T-cell (primary cell): Measurements from ENCODE around the gene TGFBR3. TPM values are rescaled to one million over a fixed set of nuclear protein-coding genes. Genes with fewer than 3 reads are reported as not detected.
A peak's percentile ranks its signal among the peaks of the same experiment; 100 is the strongest.

Source experiments
- ATAC-seq, 4 experiments: fragments of 200-7000 bp in 3 of 4; fragments of 150-1000 bp in 1 of 4; cut with Tn5 transposase; replicated peaks in 1 of 4; 1 replicate in 3 of 4; 2 replicates in 1 of 4; pipeline ENCODE4 v1.10.0; 2021; ENCODE audit warnings: moderate library complexity in 3 of 4, mild to moderate bottlenecking in 2 of 4, moderate number of reproducible peaks in 1 of 4
- CTCF ChIA-PET, 2 donors: fragments of 300-600 bp; sonication (Branson Sonifier 250); formaldehyde crosslinking; loops; one replicate each; lab custom pipeline; 2022; ENCODE audit warnings: antibody characterized with exemption in 2 of 2; lab: Charles Lee
- POLR2A ChIA-PET, 2 donors: fragments of 300-600 bp; sonication (Branson Sonifier 250); formaldehyde crosslinking; loops; one replicate each; lab custom pipeline; 2022; ENCODE audit warnings: antibody characterized with exemption in 2 of 2; lab: Charles Lee
- DNase-seq, 35 experiments: peaks; one replicate each; pipeline versions ENCODE4 v3.0.0 to v3.0.0-alpha.2; 2013 to 2023
- H3K27ac ChIP-seq: one replicate; pipeline ENCODE4 v1.5.1; 2013; ENCODE audit warnings: low read length
- H3K27me3 ChIP-seq, 2 experiments: replicated peaks in 1 of 2; 1 replicate in 1 of 2; 2 replicates in 1 of 2; pipeline versions ENCODE4 v1.6.1 to v1.7.0; 2013; ENCODE audit warnings: low read length in 1 of 2, mixed read lengths in 1 of 2; ENCODE audit not compliant: control insufficient read depth in 2 of 2, insufficient read depth in 2 of 2; ENCODE audit errors: extremely low read depth in 1 of 2
- H3K36me3 ChIP-seq, 2 donors: 1 replicate in 1 of 2; 2 replicates in 1 of 2; pipeline versions ENCODE4 v1.6.1 to v1.7.0; 2013; ENCODE audit warnings: low read length in 1 of 2; ENCODE audit not compliant: control insufficient read depth in 2 of 2, insufficient read depth in 1 of 2; ENCODE audit errors: extremely low read depth in 1 of 2
- H3K4me1 ChIP-seq, 2 experiments: 1 replicate in 1 of 2; 2 replicates in 1 of 2; pipeline versions ENCODE4 v1.6.1 to v1.7.0; 2013; ENCODE audit warnings: low read length in 2 of 2, mixed read lengths in 1 of 2; ENCODE audit not compliant: insufficient read depth in 2 of 2, control insufficient read depth in 1 of 2; ENCODE audit errors: extremely low read depth in 1 of 2
- H3K4me3 ChIP-seq, 2 donors: 1 replicate in 1 of 2; 2 replicates in 1 of 2; pipeline versions ENCODE4 v1.5.1 to v1.7.0; 2013; ENCODE audit warnings: mild to moderate bottlenecking in 2 of 2, low read length in 1 of 2, moderate library complexity in 1 of 2; ENCODE audit not compliant: control insufficient read depth in 1 of 2; ENCODE audit errors: extremely low read depth in 1 of 2
- H3K9me3 ChIP-seq: 2 replicates; pipeline ENCODE4 v1.7.0; 2013
- H3K27ac Mint-ChIP-seq, 2 donors: one replicate each; pipeline ENCODE4 v1.8.0; 2020 to 2021; ENCODE audit warnings: mild to moderate bottlenecking in 2 of 2, mixed read lengths in 2 of 2
- H3K27me3 Mint-ChIP-seq, 2 donors: one replicate each; pipeline ENCODE4 v1.8.0; 2021 to 2022; ENCODE audit warnings: mixed read lengths in 2 of 2
- H3K36me3 Mint-ChIP-seq: one replicate; pipeline ENCODE4 v1.8.0; 2021; ENCODE audit warnings: mixed read lengths
- H3K4me1 Mint-ChIP-seq, 3 donors: one replicate each; pipeline ENCODE4 v1.8.0; 2020 to 2022; ENCODE audit warnings: mixed read lengths in 3 of 3, mild to moderate bottlenecking in 1 of 3
- H3K4me3 Mint-ChIP-seq, 3 donors: one replicate each; pipeline ENCODE4 v1.8.0; 2020 to 2022; ENCODE audit warnings: mild to moderate bottlenecking in 3 of 3, mixed read lengths in 3 of 3, moderate library complexity in 3 of 3
- H3K9me3 Mint-ChIP-seq, 3 donors: one replicate each; pipeline ENCODE4 v1.8.0; 2020 to 2022; ENCODE audit warnings: mixed read lengths in 3 of 3
- WGBS: methylation state at CpG from one replicate; pipeline ENCODE4 v1.1.5; 2013; ENCODE audit warnings: missing lambda C conversion rate; ENCODE audit not compliant: insufficient coverage; 5-methylcytosine and 5-hydroxymethylcytosine counted together
- total RNA-seq, 35 experiments: library from RNA in 6 of 35; stranded (reverse) in 6 of 35; fragments of 120-200 nt in 1 of 35; gene quantifications; one replicate each; pipeline versions ENCODE4 v1.2.1 to v1.2.4 and lab custom pipeline; 2013 to 2026

Gene TGFBR3
- total RNA-seq, 5 donors from 2014 or later (not counting 1 experiment from before 2014, with no cell fraction given) = 17.5 to 65.4 (median 36.4) TPM

DNA sequence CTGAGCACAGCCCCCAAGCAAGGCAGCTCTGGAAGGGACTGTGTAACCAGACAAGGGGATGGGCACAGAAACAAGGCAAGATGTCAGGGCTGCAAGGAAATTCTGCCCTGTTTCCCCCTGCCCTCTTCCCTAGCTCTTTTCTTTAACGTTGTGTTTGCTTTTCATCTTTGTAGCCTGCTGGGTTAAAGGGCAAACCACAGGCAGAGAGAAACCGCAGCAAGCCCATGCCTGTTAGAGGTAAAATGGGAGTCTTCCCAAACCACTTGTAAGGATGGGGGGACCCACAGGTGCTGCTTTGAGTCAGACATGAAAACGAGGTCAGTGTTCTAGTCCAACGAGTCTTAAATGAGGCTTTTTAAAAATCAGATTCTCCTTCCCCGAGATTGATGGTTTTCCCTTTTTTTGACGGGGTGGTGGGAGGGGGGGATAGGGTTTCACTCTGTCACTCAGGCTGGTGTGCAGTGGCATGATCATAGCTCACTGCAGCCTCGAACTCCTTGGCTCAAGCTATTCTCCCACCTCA, 13.3 kb downstream of the TGFBR3 start:
- H3K36me3 Mint-ChIP-seq = peaks cover 4% of the 10 kb centered on the region
- ChIA-PET CTCF (interaction anchor here in 1 of 2 donors (0.7 to 1.4 kb wide), 3 partner anchors 11 to 363 kb away, joined by 3 to 10 read pairs (median 9); no protein-coding TSS in a partner anchor), POLR2A (interaction anchor here in 1 of 2 donors (0.5 kb wide), 1 partner anchor 361 kb away, joined by 6 read pairs; no protein-coding TSS in a partner anchor)
- peaks cover 0 to 3% of the 10 kb centered on the region in 2 donors for H3K27me3 Mint-ChIP-seq
- Histone ChIP-seq H3K4me1 (peaks cover 7 to 58% of the 10 kb centered on the region in 2 experiments), H3K4me3 (no peak overlapping the region), H3K36me3 (no peaks in the 10 kb centered on the region), H3K9me3 (no peaks in the 10 kb centered on the region), H3K27ac (no peak overlapping the region), H3K27me3 (no peaks in the 10 kb centered on the region)
- ATAC-seq = peak; percentile 48 to 68 (median 58)
- WGBS = 0% methylated on average over 2 of the region's 7 CpGs
- H3K9me3 Mint-ChIP-seq = no peaks in the 10 kb centered on the region
- peaks cover 55 to 80% (median 57%) of the 10 kb centered on the region in 3 donors for H3K4me1 Mint-ChIP-seq
- peak overlapping the region; percentile 58 to 74 for H3K27ac Mint-ChIP-seq
- peak in 5 of 35 experiments; percentile 9 to 46 (median 14) for DNase-seq
- peak overlapping the region; percentile 36 to 73 (median 62) for H3K4me3 Mint-ChIP-seq

DNA sequence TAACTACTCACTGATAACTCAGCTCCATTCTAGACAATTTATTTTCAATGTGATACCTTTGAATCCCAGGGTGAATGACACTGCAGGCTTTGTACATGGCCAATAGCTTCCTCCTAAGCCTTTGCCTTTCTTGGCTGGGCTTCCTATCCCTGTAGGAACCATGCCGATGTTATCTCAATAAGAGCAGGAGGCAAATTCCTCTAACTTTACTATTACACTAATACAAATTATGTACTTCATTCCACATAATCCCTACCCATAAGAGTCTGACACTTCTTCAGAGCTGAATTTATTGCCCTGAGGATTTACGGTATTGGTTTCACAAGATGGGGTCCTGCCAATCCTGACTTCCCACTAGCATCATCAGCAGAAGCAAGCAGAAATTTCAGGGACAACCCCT, 14.0 kb downstream of the TGFBR3 start:
- H3K36me3 Mint-ChIP-seq = peaks cover 4% of the 10 kb centered on the region
- Histone ChIP-seq H3K4me3 (no peak overlapping the region), H3K27me3 (no peaks in the 10 kb centered on the region), H3K36me3 (no peaks in the 10 kb centered on the region), H3K9me3 (no peaks in the 10 kb centered on the region), H3K27ac (no peak overlapping the region), H3K4me1 (peaks cover 7 to 58% of the 10 kb centered on the region in 2 experiments)
- DNase-seq (no peak), ATAC-seq (no peak)
- H3K27me3 Mint-ChIP-seq = peaks cover 0 to 3% of the 10 kb centered on the region in 2 donors
- no peaks in the 10 kb centered on the region for H3K9me3 Mint-ChIP-seq
- WGBS = 100% methylated on average over 1 of the region's 2 CpGs
- POLR2A ChIA-PET = interaction anchor here in 1 of 2 donors (0.5 to 0.6 kb wide), 2 partner anchors 360 to 807 kb away, joined by 3 to 6 read pairs; no protein-coding TSS in a partner anchor
- peaks cover 51 to 76% (median 53%) of the 10 kb centered on the region in 3 donors for H3K4me1 Mint-ChIP-seq
- CTCF ChIA-PET = interaction anchor here (0.5 to 1.4 kb wide), 5 partner anchors 12 to 363 kb away, joined by 3 to 10 read pairs (median 8); no protein-coding TSS in a partner anchor
- peak overlapping the region in 1 of 2 donors; percentile 74 for H3K27ac Mint-ChIP-seq
- H3K4me3 Mint-ChIP-seq = peak overlapping the region in 1 of 3 donors; percentile 73

DNA sequence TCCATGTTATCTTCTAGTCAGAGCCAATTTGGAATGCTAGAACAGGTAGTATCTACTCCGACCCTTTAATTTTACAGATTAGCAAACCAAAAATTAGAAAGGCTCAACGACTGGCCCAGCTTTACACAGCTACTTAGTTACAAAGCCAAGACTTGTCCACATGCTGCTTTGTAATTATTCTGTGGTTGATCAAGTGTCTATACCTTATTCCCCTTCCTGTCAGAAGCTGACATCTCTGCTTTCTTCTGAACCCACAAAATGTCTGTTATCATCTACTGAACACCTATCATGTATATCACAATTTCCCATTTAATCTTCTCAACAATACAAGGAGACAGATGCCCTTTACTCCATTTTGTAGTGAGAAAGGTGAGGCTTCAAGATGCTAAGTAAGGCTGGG, 15.6 kb downstream of the TGFBR3 start:
- ChIA-PET POLR2A (interaction anchor here in 1 of 2 donors (0.6 kb wide), 1 partner anchor 347 kb away, joined by 3 read pairs; no protein-coding TSS in a partner anchor), CTCF (interaction anchor here (0.5 to 1.2 kb wide), 5 partner anchors 13 to 668 kb away, joined by 3 to 4 read pairs (median 3); no protein-coding TSS in a partner anchor)
- peaks cover 45 to 70% (median 47%) of the 10 kb centered on the region in 3 donors for H3K4me1 Mint-ChIP-seq
- no peak overlapping the region for H3K4me3 Mint-ChIP-seq
- H3K27ac Mint-ChIP-seq = peak overlapping the region in 1 of 2 donors; percentile 0
- H3K36me3 ChIP-seq = no peaks in the 10 kb centered on the region
- DNase-seq (no peak), ATAC-seq (peak in 3 of 4 experiments; percentile 24 to 36 (median 29))
- no peaks in the 10 kb centered on the region for H3K9me3 ChIP-seq
- no peaks in the 10 kb centered on the region for H3K27me3 ChIP-seq
- peaks cover 7 to 51% of the 10 kb centered on the region in 2 experiments for H3K4me1 ChIP-seq
- H3K4me3 ChIP-seq = no peak overlapping the region
- H3K27me3 Mint-ChIP-seq = peaks cover 0 to 3% of the 10 kb centered on the region in 2 donors
- H3K36me3 Mint-ChIP-seq = peaks cover 6% of the 10 kb centered on the region
- no CpG with 5 or more reads among the region's 2 CpGs for WGBS
- H3K9me3 Mint-ChIP-seq = no peaks in the 10 kb centered on the region
- H3K27ac ChIP-seq = no peak overlapping the region

DNA sequence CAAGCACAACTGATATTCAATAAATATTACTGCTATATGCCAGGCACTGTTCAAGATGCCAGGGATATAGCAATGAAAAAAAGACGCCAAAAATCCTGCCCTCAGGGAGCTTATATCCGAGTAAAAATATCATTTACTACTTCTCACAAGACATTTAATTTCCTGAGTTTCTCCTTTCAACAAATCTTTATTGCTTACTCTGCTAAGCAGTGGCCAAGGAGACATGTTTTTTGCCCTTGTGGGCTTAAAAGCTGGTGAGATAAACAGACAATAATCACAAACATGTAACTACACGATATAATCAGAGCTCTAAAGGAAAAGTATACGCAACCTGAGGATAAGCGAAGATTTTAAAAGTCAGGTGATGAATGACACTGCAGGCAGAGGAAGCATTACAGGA, 19.5 kb downstream of the TGFBR3 start:
- ChIA-PET POLR2A (no interaction called here), CTCF (interaction anchor here in 1 of 2 donors (0.6 to 1.2 kb wide), 2 partner anchors 18 to 1097 kb away, joined by 3 to 4 read pairs; no protein-coding TSS in a partner anchor)
- DNase-seq = no peak
- H3K36me3 Mint-ChIP-seq = peaks cover 6% of the 10 kb centered on the region
- no peaks in the 10 kb centered on the region for H3K27me3 Mint-ChIP-seq
- Histone ChIP-seq H3K36me3 (no peaks in the 10 kb centered on the region), H3K4me3 (no peak overlapping the region), H3K27ac (no peak overlapping the region), H3K4me1 (peaks cover 0 to 29% of the 10 kb centered on the region in 2 experiments), H3K27me3 (no peaks in the 10 kb centered on the region), H3K9me3 (no peaks in the 10 kb centered on the region)
- H3K27ac Mint-ChIP-seq = no peak overlapping the region
- no peak for ATAC-seq
- peaks cover 22 to 48% (median 36%) of the 10 kb centered on the region in 3 donors for H3K4me1 Mint-ChIP-seq
- 100% methylated on average over 3 of the region's 5 CpGs for WGBS
- H3K9me3 Mint-ChIP-seq = no peaks in the 10 kb centered on the region
- no peak overlapping the region for H3K4me3 Mint-ChIP-seq

DNA sequence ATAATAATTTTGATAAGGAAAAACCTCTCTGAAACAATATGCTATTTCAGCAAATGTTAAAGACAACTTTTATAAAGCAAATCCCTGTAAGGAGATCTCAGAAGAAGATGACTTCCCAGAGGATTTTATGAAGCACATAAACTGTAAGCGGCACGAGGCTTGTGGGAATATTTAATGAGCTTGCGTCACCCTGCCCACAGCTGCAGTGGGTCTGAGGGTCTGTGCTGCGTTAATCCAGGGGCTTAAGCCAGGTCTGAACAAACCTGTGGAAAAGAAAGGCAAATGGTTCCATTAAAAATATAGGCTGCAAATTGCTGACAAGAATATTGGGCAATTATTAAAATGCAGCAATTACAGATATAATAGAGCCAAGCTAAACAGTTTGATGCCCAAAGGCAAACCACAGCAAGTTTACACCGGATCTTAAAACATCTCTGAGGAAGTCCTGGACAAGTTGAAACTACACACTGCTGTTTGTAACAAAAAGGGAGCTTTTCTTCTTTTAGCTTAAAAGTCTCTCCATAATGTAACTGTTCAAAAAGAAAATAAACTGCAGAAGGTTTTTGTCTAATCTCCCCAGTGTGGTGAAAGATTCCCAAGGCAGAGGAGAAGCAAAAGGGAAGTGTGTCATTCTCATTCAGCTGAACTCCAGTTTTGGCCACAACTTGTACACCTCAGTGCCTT, 21.8 kb downstream of the TGFBR3 start:
- no peak overlapping the region for H3K27ac Mint-ChIP-seq
- H3K27me3 ChIP-seq = no peaks in the 10 kb centered on the region
- H3K4me1 ChIP-seq = peaks cover 0 to 17% of the 10 kb centered on the region in 2 experiments
- H3K27me3 Mint-ChIP-seq = no peaks in the 10 kb centered on the region
- H3K9me3 Mint-ChIP-seq = no peaks in the 10 kb centered on the region
- no peak overlapping the region for H3K27ac ChIP-seq
- peaks cover 0 to 10% of the 10 kb centered on the region in 2 donors for H3K36me3 ChIP-seq
- H3K4me3 Mint-ChIP-seq = no peak overlapping the region
- H3K4me1 Mint-ChIP-seq = peaks cover 5 to 32% (median 23%) of the 10 kb centered on the region in 3 donors
- ATAC-seq = no peak
- no peaks in the 10 kb centered on the region for H3K9me3 ChIP-seq
- ChIA-PET CTCF (interaction anchor here (0.5 to 1.1 kb wide), 3 partner anchors 10 to 346 kb away, joined by 3 to 7 read pairs (median 4); no protein-coding TSS in a partner anchor), POLR2A (interaction anchor here (0.5 to 0.9 kb wide), 6 partner anchors 38 to 1025 kb away, joined by 3 to 9 read pairs (median 5); no protein-coding TSS in a partner anchor)
- WGBS = 88% methylated on average over 4 of the region's 5 CpGs
- no peak overlapping the region for H3K4me3 ChIP-seq
- no peak for DNase-seq
- peaks cover 15% of the 10 kb centered on the region for H3K36me3 Mint-ChIP-seq

- CTCF ChIA-PET = no interaction called here
- no peak for ATAC-seq
- DNase-seq = no peak
- Histone ChIP-seq H3K27me3 (no peaks in the 10 kb centered on the region), H3K27ac (no peak overlapping the region), H3K36me3 (peaks cover 0 to 10% of the 10 kb centered on the region in 2 donors), H3K4me1 (peaks cover 0 to 12% of the 10 kb centered on the region in 2 experiments), H3K4me3 (no peak overlapping the region), H3K9me3 (no peaks in the 10 kb centered on the region)
- Mint-ChIP-seq H3K4me1 (peaks cover 5 to 27% (median 23%) of the 10 kb centered on the region in 3 donors), H3K27ac (no peak overlapping the region), H3K4me3 (no peak overlapping the region), H3K36me3 (peaks cover 16% of the 10 kb centered on the region), H3K9me3 (no peaks in the 10 kb centered on the region), H3K27me3 (no peaks in the 10 kb centered on the region)
- POLR2A ChIA-PET = interaction anchor here in 1 of 2 donors (0.5 to 0.9 kb wide), 4 partner anchors 69 to 1025 kb away, joined by 3 to 8 read pairs (median 4); no protein-coding TSS in a partner anchor
- WGBS = 86% methylated on average over 1 of the region's 3 CpGs
These were observed 22.5 kb downstream of the TGFBR3 start for GRCh38 chr1:91863498-91863897.
